Measurements from ENCODE around the gene TFEC. TPM values are rescaled to one million over a fixed set of nuclear protein-coding genes. Genes with fewer than 3 reads are reported as not detected.

TFEC gene
- total RNA-seq, 1 donor from 2014 or later: not detected

- H3K27me3 Mint-ChIP-seq (ENCODE audit: unreplicated experiment): no peaks in the 10 kb centered on the region
- H3K9me3 Mint-ChIP-seq (ENCODE audit: unreplicated experiment): no peaks in the 10 kb centered on the region
- H3K27ac Mint-ChIP-seq (ENCODE audit: unreplicated experiment): no peak overlapping the region
- no peaks in the 10 kb centered on the region for H3K4me1 Mint-ChIP-seq (ENCODE audit: low read depth, unreplicated experiment)
- no peak overlapping the region for H3K4me3 Mint-ChIP-seq (ENCODE audit: unreplicated experiment)
- no peaks in the 10 kb centered on the region for H3K36me3 Mint-ChIP-seq (ENCODE audit: unreplicated experiment)
- no peak for DNase-seq
- TF ChIP-seq, protein P1, sequence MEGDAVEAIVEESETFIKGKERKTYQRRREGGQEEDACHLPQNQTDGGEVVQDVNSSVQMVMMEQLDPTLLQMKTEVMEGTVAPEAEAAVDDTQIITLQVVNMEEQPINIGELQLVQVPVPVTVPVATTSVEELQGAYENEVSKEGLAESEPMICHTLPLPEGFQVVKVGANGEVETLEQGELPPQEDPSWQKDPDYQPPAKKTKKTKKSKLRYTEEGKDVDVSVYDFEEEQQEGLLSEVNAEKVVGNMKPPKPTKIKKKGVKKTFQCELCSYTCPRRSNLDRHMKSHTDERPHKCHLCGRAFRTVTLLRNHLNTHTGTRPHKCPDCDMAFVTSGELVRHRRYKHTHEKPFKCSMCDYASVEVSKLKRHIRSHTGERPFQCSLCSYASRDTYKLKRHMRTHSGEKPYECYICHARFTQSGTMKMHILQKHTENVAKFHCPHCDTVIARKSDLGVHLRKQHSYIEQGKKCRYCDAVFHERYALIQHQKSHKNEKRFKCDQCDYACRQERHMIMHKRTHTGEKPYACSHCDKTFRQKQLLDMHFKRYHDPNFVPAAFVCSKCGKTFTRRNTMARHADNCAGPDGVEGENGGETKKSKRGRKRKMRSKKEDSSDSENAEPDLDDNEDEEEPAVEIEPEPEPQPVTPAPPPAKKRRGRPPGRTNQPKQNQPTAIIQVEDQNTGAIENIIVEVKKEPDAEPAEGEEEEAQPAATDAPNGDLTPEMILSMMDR (IDR thresholded peaks at IDR 0.05; ENCODE audit: partially characterized antibody, unreplicated experiment): no peak
These were observed 54.8 kb downstream of the TFEC start for GRCh38 chr7:115975766-115976165.

DNA sequence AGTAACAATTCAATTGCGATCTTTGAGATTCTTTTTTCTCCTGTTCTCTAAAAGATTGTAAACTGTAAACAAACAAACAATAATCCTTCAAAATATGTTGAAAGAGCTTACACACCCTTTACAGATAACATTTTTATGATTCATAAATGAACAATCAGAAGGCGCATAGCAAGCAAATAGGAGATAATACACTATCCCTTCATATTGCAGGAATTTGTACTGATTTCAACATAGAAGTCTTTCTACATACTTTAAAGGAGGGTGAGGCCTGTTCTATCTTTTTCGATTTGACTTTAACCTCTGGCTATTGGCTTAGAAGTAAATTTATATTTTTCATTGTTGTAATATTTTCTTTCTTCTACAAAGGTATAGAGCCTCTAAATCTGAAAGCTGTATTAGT, 57.2 kb downstream of the TFEC start:
- Mint-ChIP-seq H3K9me3 (ENCODE audit: unreplicated experiment) (no peaks in the 10 kb centered on the region), H3K4me1 (ENCODE audit: low read depth, unreplicated experiment) (no peaks in the 10 kb centered on the region), H3K4me3 (ENCODE audit: unreplicated experiment) (no peak overlapping the region), H3K27me3 (ENCODE audit: unreplicated experiment) (no peaks in the 10 kb centered on the region), H3K36me3 (ENCODE audit: unreplicated experiment) (no peaks in the 10 kb centered on the region), H3K27ac (ENCODE audit: unreplicated experiment) (no peak overlapping the region)
- TF ChIP-seq, protein P1 (IDR thresholded peaks at IDR 0.05; ENCODE audit: partially characterized antibody, unreplicated experiment): no peak
- no peak for DNase-seq

DNA sequence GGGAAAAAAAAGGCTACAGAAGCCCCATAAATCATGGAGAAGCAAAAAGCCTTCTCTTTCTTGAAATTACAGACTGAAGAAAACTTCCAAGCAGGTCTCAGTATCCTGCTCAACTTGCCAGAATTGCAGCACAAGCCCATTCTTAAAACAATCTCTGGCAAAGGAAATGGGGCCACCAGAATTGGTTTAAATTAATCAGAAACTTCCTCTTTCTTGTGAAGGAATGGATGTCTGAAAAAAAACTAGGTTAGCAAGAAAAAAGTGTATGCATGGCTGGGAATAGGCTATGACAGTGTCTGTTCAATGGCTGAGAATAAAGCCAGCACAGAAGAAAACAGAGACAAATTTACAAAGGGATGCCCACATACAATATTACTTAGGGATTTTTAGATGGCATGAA, 59.1 kb downstream of the TFEC start:
- no peak overlapping the region for H3K4me3 Mint-ChIP-seq (ENCODE audit: unreplicated experiment)
- H3K27me3 Mint-ChIP-seq (ENCODE audit: unreplicated experiment): no peaks in the 10 kb centered on the region
- no peaks in the 10 kb centered on the region for H3K9me3 Mint-ChIP-seq (ENCODE audit: unreplicated experiment)
- no peaks in the 10 kb centered on the region for H3K4me1 Mint-ChIP-seq (ENCODE audit: low read depth, unreplicated experiment)
- no peak overlapping the region for H3K27ac Mint-ChIP-seq (ENCODE audit: unreplicated experiment)
- DNase-seq: no peak
- H3K36me3 Mint-ChIP-seq (ENCODE audit: unreplicated experiment): no peaks in the 10 kb centered on the region
- TF ChIP-seq, protein P1 (IDR thresholded peaks at IDR 0.05; ENCODE audit: partially characterized antibody, unreplicated experiment): no peak

DNA sequence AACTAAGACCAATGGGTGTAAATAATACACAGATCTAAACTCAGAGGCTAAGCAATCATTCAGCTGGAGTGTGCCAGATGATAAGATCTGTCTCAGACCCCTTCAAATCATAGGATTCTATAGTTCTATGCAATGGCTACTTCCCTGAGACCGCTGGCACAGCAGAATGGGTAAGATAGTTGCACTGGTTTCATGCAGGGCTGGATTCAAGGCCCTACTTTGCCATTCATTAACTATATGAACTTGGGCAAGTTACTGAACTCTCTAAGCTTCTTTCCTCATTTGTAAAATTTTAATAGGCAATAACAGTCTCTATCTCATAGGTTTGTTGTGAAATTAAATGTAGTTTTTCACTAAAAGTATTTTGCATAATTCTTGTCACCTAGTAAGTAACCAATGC, 62.0 kb downstream of the TFEC start:
- no peaks in the 10 kb centered on the region for H3K4me1 Mint-ChIP-seq (ENCODE audit: low read depth, unreplicated experiment)
- TF ChIP-seq, protein P1 (IDR thresholded peaks at IDR 0.05; ENCODE audit: partially characterized antibody, unreplicated experiment): no peak
- DNase-seq: no peak
- H3K9me3 Mint-ChIP-seq (ENCODE audit: unreplicated experiment): no peaks in the 10 kb centered on the region
- no peak overlapping the region for H3K4me3 Mint-ChIP-seq (ENCODE audit: unreplicated experiment)
- no peaks in the 10 kb centered on the region for H3K27me3 Mint-ChIP-seq (ENCODE audit: unreplicated experiment)
- no peaks in the 10 kb centered on the region for H3K36me3 Mint-ChIP-seq (ENCODE audit: unreplicated experiment)
- no peak overlapping the region for H3K27ac Mint-ChIP-seq (ENCODE audit: unreplicated experiment)

DNA sequence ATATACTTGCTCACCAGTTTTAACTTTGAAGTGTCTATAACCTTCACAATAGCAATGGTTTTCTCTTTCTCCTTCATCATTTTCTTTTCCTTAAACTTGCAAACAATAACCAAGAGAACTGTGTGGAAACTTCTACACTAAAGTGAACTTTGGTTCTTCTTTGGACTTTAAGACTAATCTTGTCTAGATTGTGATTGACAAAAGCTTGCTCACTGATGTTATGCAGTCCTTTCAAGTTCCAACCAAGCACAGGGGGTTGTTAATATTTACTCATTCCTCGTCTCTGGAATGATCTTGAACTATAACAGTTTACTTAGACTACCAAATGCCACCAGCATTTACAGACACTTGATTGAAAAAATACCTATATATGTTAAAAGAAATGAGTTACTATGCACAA, 62.4 kb downstream of the TFEC start:
- Mint-ChIP-seq H3K4me3 (ENCODE audit: unreplicated experiment) (no peak overlapping the region), H3K4me1 (ENCODE audit: low read depth, unreplicated experiment) (no peaks in the 10 kb centered on the region), H3K27me3 (ENCODE audit: unreplicated experiment) (no peaks in the 10 kb centered on the region), H3K36me3 (ENCODE audit: unreplicated experiment) (no peaks in the 10 kb centered on the region), H3K27ac (ENCODE audit: unreplicated experiment) (no peak overlapping the region), H3K9me3 (ENCODE audit: unreplicated experiment) (no peaks in the 10 kb centered on the region)
- no peak for DNase-seq
- TF ChIP-seq, protein P1 (IDR thresholded peaks at IDR 0.05; ENCODE audit: partially characterized antibody, unreplicated experiment): no peak
